ENCODE measurements around the gene KCTD16. TPM values are rescaled to one million over a fixed set of nuclear protein-coding genes. Genes with fewer than 3 reads are reported as not detected.
A peak's percentile ranks its signal among the peaks of the same experiment; 100 is the strongest.

KCTD16 gene
- total RNA-seq, 4 donors from 2014 or later = 0.13 to 2.5 (median 1.5) TPM

DNA sequence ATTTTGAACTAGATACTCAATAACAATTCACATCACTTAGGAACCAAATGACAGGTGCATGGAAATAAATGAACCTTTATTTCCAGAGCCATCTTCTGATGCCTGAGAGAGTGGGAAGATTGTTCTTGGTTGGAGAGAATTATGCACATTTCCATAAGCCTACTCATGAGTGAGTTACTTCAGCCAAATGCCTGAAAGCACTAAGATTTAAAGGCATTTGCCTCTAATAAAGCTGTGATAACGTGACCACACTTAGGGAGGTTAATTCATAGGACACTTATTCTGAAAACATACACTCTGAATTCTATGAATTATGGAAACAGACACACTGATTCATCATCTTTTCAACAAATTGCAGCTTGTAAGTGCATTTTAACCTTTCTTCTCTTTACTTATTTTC lies 40.0 kb downstream of the KCTD16 start:
- 73 to 80% methylated on average over 1 of the region's 1 CpG for WGBS, 2 donors
- Histone ChIP-seq H3K27me3 (no peaks in the 10 kb centered on the region), H3K36me3 (no peaks in the 10 kb centered on the region)

DNA sequence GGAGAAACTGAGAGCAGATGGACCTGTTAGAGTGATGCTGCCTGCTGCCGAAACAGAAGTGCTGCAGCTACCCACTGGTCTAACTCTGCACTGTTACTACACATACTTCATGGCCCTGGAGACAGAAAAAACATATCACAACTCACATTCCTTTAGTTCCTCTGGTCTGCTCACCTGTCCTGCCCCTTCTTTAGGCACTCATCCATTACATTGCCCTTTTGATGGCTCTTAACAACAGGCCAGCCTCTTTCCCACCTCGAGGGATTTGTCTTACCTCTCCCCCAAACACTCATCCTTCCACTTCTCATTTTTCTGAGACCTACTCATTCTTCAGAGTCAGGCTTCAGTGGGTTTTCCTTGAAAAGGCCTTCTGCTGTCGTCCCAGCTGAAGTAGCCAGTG lies 49.2 kb downstream of the KCTD16 start:
- no peaks in the 10 kb centered on the region for H3K27me3 ChIP-seq
- no peaks in the 10 kb centered on the region for H3K9me3 ChIP-seq
- H3K4me1 ChIP-seq = peaks cover 8 to 16% of the 10 kb centered on the region in 2 donors
- TF ChIP-seq, protein P1, sequence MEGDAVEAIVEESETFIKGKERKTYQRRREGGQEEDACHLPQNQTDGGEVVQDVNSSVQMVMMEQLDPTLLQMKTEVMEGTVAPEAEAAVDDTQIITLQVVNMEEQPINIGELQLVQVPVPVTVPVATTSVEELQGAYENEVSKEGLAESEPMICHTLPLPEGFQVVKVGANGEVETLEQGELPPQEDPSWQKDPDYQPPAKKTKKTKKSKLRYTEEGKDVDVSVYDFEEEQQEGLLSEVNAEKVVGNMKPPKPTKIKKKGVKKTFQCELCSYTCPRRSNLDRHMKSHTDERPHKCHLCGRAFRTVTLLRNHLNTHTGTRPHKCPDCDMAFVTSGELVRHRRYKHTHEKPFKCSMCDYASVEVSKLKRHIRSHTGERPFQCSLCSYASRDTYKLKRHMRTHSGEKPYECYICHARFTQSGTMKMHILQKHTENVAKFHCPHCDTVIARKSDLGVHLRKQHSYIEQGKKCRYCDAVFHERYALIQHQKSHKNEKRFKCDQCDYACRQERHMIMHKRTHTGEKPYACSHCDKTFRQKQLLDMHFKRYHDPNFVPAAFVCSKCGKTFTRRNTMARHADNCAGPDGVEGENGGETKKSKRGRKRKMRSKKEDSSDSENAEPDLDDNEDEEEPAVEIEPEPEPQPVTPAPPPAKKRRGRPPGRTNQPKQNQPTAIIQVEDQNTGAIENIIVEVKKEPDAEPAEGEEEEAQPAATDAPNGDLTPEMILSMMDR (IDR thresholded peaks at IDR 0.05) = no peak
- TF ChIP-seq POLR2A (IDR thresholded peaks at IDR 0.05) = peak in 1 of 2 donors; percentile 50
- H3K4me3 ChIP-seq (replicated peaks in 1 of 3) = no peak overlapping the region
- peak overlapping the region; percentile 45 to 80 (median 69) for H3K27ac ChIP-seq
- DNase-seq = peak; percentile 79 to 82
- intact Hi-C loops (cut with DNase I) = loop anchor here (10.0 kb wide), 1 partner anchor 165 kb away; no protein-coding TSS in a partner anchor
- H3K36me3 ChIP-seq = no peaks in the 10 kb centered on the region
- WGBS, 2 donors = 28 to 31% methylated on average over 3 of the region's 3 CpGs

More for the DNA sequence above, 40.0 kb downstream of the KCTD16 start:
- DNase-seq = no peak
- TF ChIP-seq, protein P1 (IDR thresholded peaks at IDR 0.05) = no peak
- no peak for TF ChIP-seq POLR2A (IDR thresholded peaks at IDR 0.05)
- H3K27ac ChIP-seq = no peak overlapping the region
- H3K4me1 ChIP-seq = peaks cover under 1 to 2% of the 10 kb centered on the region in 2 donors
- intact Hi-C loops (cut with DNase I) = loop anchor here (10.0 kb wide), 1 partner anchor 174 kb away; no protein-coding TSS in a partner anchor
- no peak overlapping the region for H3K4me3 ChIP-seq (replicated peaks in 1 of 3)
- no peaks in the 10 kb centered on the region for H3K9me3 ChIP-seq

DNA sequence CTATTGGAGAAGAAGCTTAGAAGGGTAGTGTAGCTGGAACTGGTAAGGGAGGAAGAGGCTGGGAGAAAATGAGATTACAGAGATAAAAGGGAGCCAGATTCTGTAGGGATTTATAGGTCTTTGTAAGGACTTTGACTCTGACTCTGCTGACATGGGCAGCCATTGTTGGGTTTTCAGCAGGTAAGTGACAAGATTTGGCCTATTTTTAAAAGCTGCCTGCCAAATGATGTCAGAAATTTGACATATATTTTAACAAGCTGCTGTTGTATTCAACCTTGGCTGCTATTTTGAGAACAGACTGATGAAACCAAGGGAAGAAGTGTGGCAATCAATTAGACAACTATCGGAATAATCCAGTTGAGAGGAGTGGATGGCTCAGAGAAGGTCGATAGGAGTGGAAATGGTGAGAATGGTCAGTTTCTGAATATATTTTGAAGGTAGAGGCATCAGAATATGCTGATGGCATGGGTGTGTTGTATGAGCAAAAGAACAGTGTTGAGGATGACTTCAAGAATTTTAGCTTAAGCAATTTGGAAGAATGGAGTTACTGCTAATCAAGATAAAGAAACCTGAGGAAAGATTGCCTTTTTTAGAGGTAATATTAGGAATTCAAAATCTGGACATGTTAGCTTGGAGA lies 56.8 kb downstream of the KCTD16 start:
- 85 to 87% methylated on average over 2 of the region's 2 CpGs for WGBS, 2 donors

DNA sequence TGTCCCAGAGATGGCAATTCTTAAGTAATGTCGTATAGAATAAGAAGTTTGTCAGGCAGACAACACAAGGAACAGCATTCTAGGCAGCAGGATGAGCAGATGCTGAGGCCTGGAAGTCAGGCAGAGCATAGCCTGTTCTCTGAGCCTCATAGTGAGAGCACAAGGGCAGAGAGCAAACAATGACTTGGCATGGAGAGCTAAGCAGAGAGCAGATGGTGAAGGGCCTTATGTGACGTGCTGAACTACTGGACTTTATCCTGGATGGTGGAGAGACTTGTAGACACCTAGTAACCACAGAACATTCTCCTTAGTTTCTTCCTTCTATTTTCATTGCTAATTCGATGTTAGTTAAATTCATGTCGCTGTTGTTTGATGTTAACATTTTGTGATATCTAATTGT lies 60.1 kb downstream of the KCTD16 start:
- DNase-seq = no peak
- intact Hi-C loops (cut with DNase I) = no loop called here
- WGBS, 2 donors = 85 to 91% methylated on average over 4 of the region's 4 CpGs
- Histone ChIP-seq H3K27ac (no peak overlapping the region), H3K4me1 (peaks cover 14 to 18% of the 10 kb centered on the region in 2 donors), H3K9me3 (no peaks in the 10 kb centered on the region), H3K36me3 (no peaks in the 10 kb centered on the region), H3K4me3 (replicated peaks in 1 of 3) (no peak overlapping the region), H3K27me3 (no peaks in the 10 kb centered on the region)
- TF ChIP-seq, protein P1 (IDR thresholded peaks at IDR 0.05) = no peak
- no peak for TF ChIP-seq POLR2A (IDR thresholded peaks at IDR 0.05)

More for the DNA sequence above, 56.8 kb downstream of the KCTD16 start:
- Histone ChIP-seq H3K4me3 (replicated peaks in 1 of 3) (no peak overlapping the region), H3K27ac (no peak overlapping the region), H3K9me3 (no peaks in the 10 kb centered on the region), H3K4me1 (peaks cover 14 to 21% of the 10 kb centered on the region in 2 donors), H3K36me3 (no peaks in the 10 kb centered on the region), H3K27me3 (no peaks in the 10 kb centered on the region)
- no peak for DNase-seq
- intact Hi-C loops (cut with DNase I) = no loop called here
- TF ChIP-seq, protein P1 (IDR thresholded peaks at IDR 0.05) = no peak
- no peak for TF ChIP-seq POLR2A (IDR thresholded peaks at IDR 0.05)

DNA sequence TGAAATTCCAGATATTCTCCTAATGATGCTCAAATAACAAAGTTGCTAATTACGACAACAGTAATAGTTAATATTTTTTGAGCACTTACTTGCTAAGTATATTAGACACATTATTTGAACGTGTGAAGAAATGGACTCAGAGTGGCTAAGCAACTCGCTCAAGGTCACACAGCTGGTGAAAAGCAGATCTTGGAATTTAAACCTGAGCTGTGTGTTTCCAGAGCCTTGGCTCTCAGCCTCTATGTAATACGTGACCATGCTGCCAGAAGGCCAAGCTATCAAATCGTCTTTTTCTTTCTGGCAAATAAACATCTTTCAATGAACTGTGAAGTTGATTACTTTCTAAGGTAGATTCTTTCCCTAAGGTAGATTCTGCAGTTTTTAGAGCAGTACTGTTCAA lies 61.6 kb downstream of the KCTD16 start:
- Histone ChIP-seq H3K9me3 (no peaks in the 10 kb centered on the region), H3K36me3 (no peaks in the 10 kb centered on the region), H3K4me3 (replicated peaks in 1 of 3) (no peak overlapping the region), H3K27ac (no peak overlapping the region), H3K4me1 (peaks cover 14 to 18% of the 10 kb centered on the region in 2 donors), H3K27me3 (no peaks in the 10 kb centered on the region)
- intact Hi-C loops (cut with DNase I) = no loop called here
- no peak for DNase-seq
- TF ChIP-seq, protein P1 (IDR thresholded peaks at IDR 0.05) = no peak
- no peak for TF ChIP-seq POLR2A (IDR thresholded peaks at IDR 0.05)
- 77 to 80% methylated on average over 5 of the region's 5 CpGs for WGBS, 2 donors
